ENCODE results near the gene ABCB1.

Gene ABCB1

GRCh38 chr7:87474533-87475358 is 125.9 kb downstream of the ABCB1 start:
- Histone ChIP-seq H3K4me1 (ENCODE audit: low read length) (no peaks in the 10 kb centered on the region), H3K27ac (ENCODE audit: low read length) (no peak overlapping the region), H3K4me3 (ENCODE audit: low read length) (no peak overlapping the region), H4K20me1 (ENCODE audit: insufficient read depth, low read length) (no peaks in the 10 kb centered on the region), H3K79me2 (ENCODE audit: low read length) (no peaks in the 10 kb centered on the region), H3K36me3 (replicated peaks; ENCODE audit: insufficient read depth, low read length) (no peaks in the 10 kb centered on the region), H3K9me3 (replicated peaks; ENCODE audit: insufficient read depth, low read length) (no peaks in the 10 kb centered on the region), H3K27me3 (replicated peaks; ENCODE audit: insufficient read depth, low read length) (no peaks in the 10 kb centered on the region), H3K9me2 (replicated peaks; ENCODE audit: insufficient read depth, low read length) (no peaks in the 10 kb centered on the region), H3K4me2 (ENCODE audit: low read depth, low read length) (peak overlapping the region; percentile 21; the same call in 1 of the 2 replicates), H3F3A (ENCODE audit: insufficient read depth, low read length) (no peaks in the 10 kb centered on the region), H2AFZ (ENCODE audit: low read length) (no peak overlapping the region), H3K9ac (ENCODE audit: low read length) (no peak overlapping the region)
- TF ChIP-seq CTCF (IDR thresholded peaks at IDR 0.05; ENCODE audit: low read length): no peak
- TF ChIP-seq EZH2 (optimal IDR thresholded peaks at IDR 0.05; ENCODE audit: low read depth, low read length): no peak
- TF ChIP-seq EZH2phosphoT487 (IDR thresholded peaks at IDR 0.05; ENCODE audit: low read length): no peak
- no peak for DNase-seq

GRCh38 chr7:87473986-87474385 is 126.7 kb downstream of the ABCB1 start:
- Histone ChIP-seq H3K4me3 (ENCODE audit: low read length) (no peak overlapping the region), H3K4me2 (ENCODE audit: low read depth, low read length) (no peak overlapping the region)

GRCh38 chr7:87473192-87473591 is 127.5 kb downstream of the ABCB1 start:
- no peaks in the 10 kb centered on the region for H4K20me1 ChIP-seq (ENCODE audit: insufficient read depth, low read length)
- no peak for DNase-seq
- no peak overlapping the region for H2AFZ ChIP-seq (ENCODE audit: low read length)
- no peaks in the 10 kb centered on the region for H3K79me2 ChIP-seq (ENCODE audit: low read length)
- H3K4me2 ChIP-seq (ENCODE audit: low read depth, low read length): no peak overlapping the region
- H3K4me3 ChIP-seq (ENCODE audit: low read length): no peak overlapping the region
- no peaks in the 10 kb centered on the region for H3K4me1 ChIP-seq (ENCODE audit: low read length)
- no peak overlapping the region for H3K27ac ChIP-seq (ENCODE audit: low read length)
- H3K27me3 ChIP-seq (replicated peaks; ENCODE audit: insufficient read depth, low read length): no peaks in the 10 kb centered on the region
- no peak for TF ChIP-seq EZH2 (optimal IDR thresholded peaks at IDR 0.05; ENCODE audit: low read depth, low read length)
- TF ChIP-seq CTCF (IDR thresholded peaks at IDR 0.05; ENCODE audit: low read length): no peak
- TF ChIP-seq EZH2phosphoT487 (IDR thresholded peaks at IDR 0.05; ENCODE audit: low read length): no peak
- no peaks in the 10 kb centered on the region for H3K9me3 ChIP-seq (replicated peaks; ENCODE audit: insufficient read depth, low read length)
- H3F3A ChIP-seq (ENCODE audit: insufficient read depth, low read length): no peaks in the 10 kb centered on the region
- no peak overlapping the region for H3K9ac ChIP-seq (ENCODE audit: low read length)
- H3K9me2 ChIP-seq (replicated peaks; ENCODE audit: insufficient read depth, low read length): no peaks in the 10 kb centered on the region
- H3K36me3 ChIP-seq (replicated peaks; ENCODE audit: insufficient read depth, low read length): no peaks in the 10 kb centered on the region

More at GRCh38 chr7:87473986-87474385, 126.7 kb downstream of the ABCB1 start:
- H4K20me1 ChIP-seq (ENCODE audit: insufficient read depth, low read length): no peaks in the 10 kb centered on the region
- no peak overlapping the region for H2AFZ ChIP-seq (ENCODE audit: low read length)
- no peak for DNase-seq
- no peaks in the 10 kb centered on the region for H3K36me3 ChIP-seq (replicated peaks; ENCODE audit: insufficient read depth, low read length)
- TF ChIP-seq EZH2 (optimal IDR thresholded peaks at IDR 0.05; ENCODE audit: low read depth, low read length): no peak
- no peak for TF ChIP-seq EZH2phosphoT487 (IDR thresholded peaks at IDR 0.05; ENCODE audit: low read length)
- no peak for TF ChIP-seq CTCF (IDR thresholded peaks at IDR 0.05; ENCODE audit: low read length)
- H3K4me1 ChIP-seq (ENCODE audit: low read length): no peaks in the 10 kb centered on the region
- no peaks in the 10 kb centered on the region for H3K9me3 ChIP-seq (replicated peaks; ENCODE audit: insufficient read depth, low read length)
- no peaks in the 10 kb centered on the region for H3K27me3 ChIP-seq (replicated peaks; ENCODE audit: insufficient read depth, low read length)
- H3K9ac ChIP-seq (ENCODE audit: low read length): no peak overlapping the region
- H3K27ac ChIP-seq (ENCODE audit: low read length): no peak overlapping the region
- H3F3A ChIP-seq (ENCODE audit: insufficient read depth, low read length): no peaks in the 10 kb centered on the region
- no peaks in the 10 kb centered on the region for H3K79me2 ChIP-seq (ENCODE audit: low read length)
- H3K9me2 ChIP-seq (replicated peaks; ENCODE audit: insufficient read depth, low read length): no peaks in the 10 kb centered on the region

All from MM.1S (cell line).